ENCODE results near the gene EFNA3. TPM values are rescaled to one million over a fixed set of nuclear protein-coding genes. Genes with fewer than 3 reads are reported as not detected.

Gene EFNA3
- total RNA-seq, 1 experiment from 2014 or later: 2.3 TPM

GRCh38 chr1:155066777-155067176 is 11.9 kb upstream of the EFNA3 start:
- no peaks in the 10 kb centered on the region for H3K9me3 ChIP-seq (ENCODE audit: control insufficient read depth, insufficient read depth, low read depth, low read length)
- ChIA-PET CTCF (no interaction called here), POLR2A (no interaction called here)
- no peak for ATAC-seq
- H3K4me3 ChIP-seq (ENCODE audit: low read depth in 2 of 2, low read length in 2 of 2): no peak overlapping the region
- intact Hi-C loops (cut with micrococcal nuclease; ENCODE audit: unreplicated experiment) (no loop called here), in situ Hi-C loops (cut with HindIII; ENCODE audit: low pct_unique_long_range_greater_than_20kb, low sequenced_read_pairs) (no loop called here)
- no TSS peak for BruUV-seq (replicated peaks)
- H3K4me1 ChIP-seq (ENCODE audit: control insufficient read depth, insufficient read depth, low read length): peaks cover 31% of the 10 kb centered on the region
- H3K36me3 ChIP-seq (ENCODE audit: control insufficient read depth, insufficient read depth, low read length): no peaks in the 10 kb centered on the region; the same call in 1 of the 2 replicates
- no peaks in the 10 kb centered on the region for H3K27me3 ChIP-seq (ENCODE audit: control insufficient read depth, insufficient read depth, low read length)
- no peak for DNase-seq (ENCODE audit: low read depth, low spot score)
- H3K27ac ChIP-seq (ENCODE audit: low read length): no peak overlapping the region
- no peak for TF ChIP-seq CTCF (IDR thresholded peaks at IDR 0.05)
- no peak for TF ChIP-seq REST (IDR thresholded peaks at IDR 0.05; ENCODE audit: insufficient read depth in 1 of 2, low read depth in 2 of 2, low read length in 1 of 2)
- no peak for TF ChIP-seq POLR2AphosphoS5 (IDR thresholded peaks at IDR 0.05; ENCODE audit: low read depth, low read length)
- TF ChIP-seq TCF7L2 (IDR thresholded peaks at IDR 0.05; ENCODE audit: low read depth, low read length): no peak
- TF ChIP-seq SIN3A (IDR thresholded peaks at IDR 0.05; ENCODE audit: borderline replicate concordance, insufficient read depth, low read depth, low read length): no peak

GRCh38 chr1:155068599-155068998 is 10.0 kb upstream of the EFNA3 start:
- in situ Hi-C loops (cut with HindIII; ENCODE audit: low pct_unique_long_range_greater_than_20kb, low sequenced_read_pairs): no loop called here
- TF ChIP-seq POLR2AphosphoS5 (IDR thresholded peaks at IDR 0.05; ENCODE audit: low read depth, low read length) (no peak), REST (IDR thresholded peaks at IDR 0.05; ENCODE audit: insufficient read depth in 1 of 2, low read depth in 2 of 2, low read length in 1 of 2) (no peak), CTCF (IDR thresholded peaks at IDR 0.05) (no peak), TCF7L2 (IDR thresholded peaks at IDR 0.05; ENCODE audit: low read depth, low read length) (no peak), SIN3A (IDR thresholded peaks at IDR 0.05; ENCODE audit: borderline replicate concordance, insufficient read depth, low read depth, low read length) (no peak)
- Histone ChIP-seq H3K27me3 (ENCODE audit: control insufficient read depth, insufficient read depth, low read length) (no peaks in the 10 kb centered on the region), H3K36me3 (ENCODE audit: control insufficient read depth, insufficient read depth, low read length) (no peaks in the 10 kb centered on the region; the same call in 1 of the 2 replicates), H3K27ac (ENCODE audit: low read length) (no peak overlapping the region), H3K4me3 (ENCODE audit: low read depth in 2 of 2, low read length in 2 of 2) (no peak overlapping the region), H3K9me3 (ENCODE audit: control insufficient read depth, insufficient read depth, low read depth, low read length) (no peaks in the 10 kb centered on the region), H3K4me1 (ENCODE audit: control insufficient read depth, insufficient read depth, low read length) (peaks cover 23% of the 10 kb centered on the region)
- ATAC-seq (no peak), DNase-seq (ENCODE audit: low read depth, low spot score) (no peak)
- ChIA-PET CTCF (no interaction called here), POLR2A (no interaction called here)
- intact Hi-C loops (cut with micrococcal nuclease; ENCODE audit: unreplicated experiment): no loop called here
- no TSS peak for BruUV-seq (replicated peaks)

Data from Panc1 (cell line).